Panc1 (cell line): ENCODE measurements around the gene GSDMA. TPM values are rescaled to one million over a fixed set of nuclear protein-coding genes. Genes with fewer than 3 reads are reported as not detected.
"Not testable (repeated sequence)": the region's sequence is repeated elsewhere in the genome, so short reads cannot be mapped to it uniquely, and the experiment has no call there.

Experiments used
- ATAC-seq: fragments of 200-7000 bp; cut with Tn5 transposase; 2 replicates; pipeline ENCODE4 v1.9.1; 2020; ENCODE audit warnings: mild to moderate bottlenecking, moderate library complexity
- BruUV-seq: library from RNA; stranded (reverse); fragments of 400-500 nt; replicated peaks from 2 replicates; lab custom pipeline; 2021; lab: Mats Ljungman, UMichigan
- CTCF ChIA-PET: fragments of 300-600 bp; sonication (Branson Sonifier 250); formaldehyde crosslinking; loops from one replicate; lab custom pipeline; 2022; ENCODE audit warnings: antibody characterized with exemption; lab: Charles Lee
- POLR2A ChIA-PET: fragments of 300-600 bp; sonication (Branson Sonifier 250); formaldehyde crosslinking; loops from one replicate; lab custom pipeline; 2022; ENCODE audit warnings: antibody characterized with exemption; lab: Charles Lee
- DNase-seq: peaks from one replicate; pipeline ENCODE4 v3.0.0-alpha.2; 2010; ENCODE audit warnings: low read depth, low spot score
- H3K27ac ChIP-seq: 2 replicates; pipeline ENCODE4 v1.5.1; 2011; ENCODE audit warnings: mild to moderate bottlenecking, low read length, inconsistent platforms
- H3K27me3 ChIP-seq: fragments of 200-500 bp; sonication (Bioruptor generic); 2 replicates; pipeline ENCODE4 v1.6.0; 2014; ENCODE audit warnings: low read length, inconsistent platforms; ENCODE audit not compliant: control insufficient read depth, insufficient read depth
- H3K36me3 ChIP-seq: fragments of 200-500 bp; sonication (Bioruptor generic); 2 replicates; pipeline ENCODE4 v1.5.1; 2014; ENCODE audit warnings: inconsistent platforms, mild to moderate bottlenecking, low read length, moderate library complexity; ENCODE audit not compliant: control insufficient read depth, insufficient read depth
- H3K4me1 ChIP-seq: 2 replicates; pipeline ENCODE4 v1.5.1; 2011; ENCODE audit warnings: inconsistent platforms, mild to moderate bottlenecking, low read length, moderate library complexity; ENCODE audit not compliant: control insufficient read depth, insufficient read depth
- H3K4me3 ChIP-seq, 2 experiments: 2 replicates each; pipeline ENCODE4 v1.5.1; 2011 to 2012; ENCODE audit warnings: low read depth in 2 of 2, low read length in 2 of 2, mild to moderate bottlenecking in 2 of 2, inconsistent platforms in 1 of 2, moderate library complexity in 1 of 2
- H3K9me3 ChIP-seq: fragments of 200-500 bp; sonication (Bioruptor generic); 2 replicates; pipeline ENCODE4 v1.5.1; 2014; ENCODE audit warnings: low read depth, mild to moderate bottlenecking, inconsistent platforms, low read length, moderate library complexity; ENCODE audit not compliant: control insufficient read depth, insufficient read depth
- POLR2AphosphoS5 ChIP-seq: IDR thresholded peaks from 2 replicates; pipeline ENCODE4 v1.6.1; 2012; ENCODE audit warnings: mild to moderate bottlenecking, low read depth, low read length, moderate library complexity
- SIN3A ChIP-seq: IDR thresholded peaks from 2 replicates; pipeline ENCODE4 v1.6.1; 2012; ENCODE audit warnings: low read depth, mild to moderate bottlenecking, low read length, moderate library complexity, borderline replicate concordance; ENCODE audit not compliant: insufficient read depth
- TCF7L2 ChIP-seq: IDR thresholded peaks from 2 replicates; pipeline ENCODE4 v1.6.1; 2011; ENCODE audit warnings: mild to moderate bottlenecking, low read depth, low read length, inconsistent platforms
- in situ Hi-C: cut with HindIII; loops from 2 replicates; pipeline ENCODE4 v1.10.0; 2016; ENCODE audit warnings: low sequenced_read_pairs, low pct_unique_long_range_greater_than_20kb
- intact Hi-C: fragments of 100-400 bp; cut with micrococcal nuclease; formaldehyde crosslinking; loops from one replicate; pipeline ENCODE4 v1.10.0; 2022; ENCODE audit not compliant: unreplicated experiment
- total RNA-seq: library from RNA; stranded (reverse); gene quantifications from one replicate; pipeline ENCODE4 v1.2.1, GENCODE V29; 2021; ENCODE audit not compliant: unreplicated experiment
- TF ChIP-seq, protein P1 (sequence below), 2 experiments: IDR thresholded peaks; 2 replicates each; pipeline ENCODE4 v1.6.1; 2011 to 2012; ENCODE audit warnings: low read depth in 2 of 2, control low read depth in 1 of 2, low read length in 1 of 2, mild to moderate bottlenecking in 1 of 2, moderate library complexity in 1 of 2; ENCODE audit not compliant: insufficient read depth in 1 of 2
- TF ChIP-seq, protein P2 (sequence below): fragments of 450-650 bp; IDR thresholded peaks from 2 replicates; pipeline ENCODE4 v1.5.1; 2017; ENCODE audit warnings: mild to moderate bottlenecking

The GSDMA gene
- total RNA-seq, 1 experiment from 2014 or later: not detected

DNA sequence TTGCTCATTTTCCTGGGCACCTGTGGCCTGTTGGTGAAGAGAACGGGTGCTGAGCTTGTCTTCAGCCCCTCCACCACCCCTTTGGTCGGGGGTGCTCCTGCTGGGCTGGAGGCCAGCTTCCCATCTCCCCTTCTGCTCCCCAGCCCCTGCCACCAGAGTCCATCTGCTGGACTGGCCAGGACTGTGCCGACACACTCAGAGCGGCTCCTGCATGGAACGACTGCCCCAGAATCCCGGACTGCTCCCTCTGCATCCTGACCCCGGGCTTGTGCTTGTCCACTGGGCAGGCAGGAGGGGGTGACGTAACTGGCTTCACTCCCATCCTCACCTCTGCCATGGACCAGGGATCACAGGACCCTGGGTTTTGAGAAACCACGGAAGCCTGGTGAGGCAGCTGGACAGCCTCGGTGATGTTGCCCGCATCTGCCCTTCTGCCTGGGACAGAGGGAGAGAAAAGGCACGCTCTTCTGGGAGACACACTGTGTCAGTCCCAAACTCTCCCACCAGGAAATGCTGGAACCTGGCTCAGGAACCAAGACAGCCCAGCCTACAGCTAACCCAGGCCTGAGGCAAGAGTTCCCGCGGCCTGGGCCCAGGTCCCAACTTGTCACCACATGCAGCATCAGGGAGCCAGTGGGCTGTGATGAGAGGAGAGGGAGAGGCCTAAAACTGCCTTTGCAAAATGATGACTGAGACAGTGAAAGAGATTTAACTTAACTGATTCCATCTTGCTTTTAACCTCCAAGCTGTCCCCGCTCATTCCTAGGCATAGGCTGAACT, 16.1 kb upstream of the GSDMA start:
- H3K4me1 ChIP-seq: no peaks in the 10 kb centered on the region
- no peaks in the 10 kb centered on the region for H3K36me3 ChIP-seq
- ATAC-seq: no peak
- ChIA-PET CTCF (no interaction called here), POLR2A (no interaction called here)
- no peak overlapping the region for H3K4me3 ChIP-seq
- H3K9me3 ChIP-seq: no peaks in the 10 kb centered on the region
- in situ Hi-C loops: no loop called here
- no peak overlapping the region for H3K27ac ChIP-seq
- no peaks in the 10 kb centered on the region for H3K27me3 ChIP-seq
- intact Hi-C loops: no loop called here
- DNase-seq: no peak
- no peak for TF ChIP-seq SIN3A
- TF ChIP-seq, protein P1, sequence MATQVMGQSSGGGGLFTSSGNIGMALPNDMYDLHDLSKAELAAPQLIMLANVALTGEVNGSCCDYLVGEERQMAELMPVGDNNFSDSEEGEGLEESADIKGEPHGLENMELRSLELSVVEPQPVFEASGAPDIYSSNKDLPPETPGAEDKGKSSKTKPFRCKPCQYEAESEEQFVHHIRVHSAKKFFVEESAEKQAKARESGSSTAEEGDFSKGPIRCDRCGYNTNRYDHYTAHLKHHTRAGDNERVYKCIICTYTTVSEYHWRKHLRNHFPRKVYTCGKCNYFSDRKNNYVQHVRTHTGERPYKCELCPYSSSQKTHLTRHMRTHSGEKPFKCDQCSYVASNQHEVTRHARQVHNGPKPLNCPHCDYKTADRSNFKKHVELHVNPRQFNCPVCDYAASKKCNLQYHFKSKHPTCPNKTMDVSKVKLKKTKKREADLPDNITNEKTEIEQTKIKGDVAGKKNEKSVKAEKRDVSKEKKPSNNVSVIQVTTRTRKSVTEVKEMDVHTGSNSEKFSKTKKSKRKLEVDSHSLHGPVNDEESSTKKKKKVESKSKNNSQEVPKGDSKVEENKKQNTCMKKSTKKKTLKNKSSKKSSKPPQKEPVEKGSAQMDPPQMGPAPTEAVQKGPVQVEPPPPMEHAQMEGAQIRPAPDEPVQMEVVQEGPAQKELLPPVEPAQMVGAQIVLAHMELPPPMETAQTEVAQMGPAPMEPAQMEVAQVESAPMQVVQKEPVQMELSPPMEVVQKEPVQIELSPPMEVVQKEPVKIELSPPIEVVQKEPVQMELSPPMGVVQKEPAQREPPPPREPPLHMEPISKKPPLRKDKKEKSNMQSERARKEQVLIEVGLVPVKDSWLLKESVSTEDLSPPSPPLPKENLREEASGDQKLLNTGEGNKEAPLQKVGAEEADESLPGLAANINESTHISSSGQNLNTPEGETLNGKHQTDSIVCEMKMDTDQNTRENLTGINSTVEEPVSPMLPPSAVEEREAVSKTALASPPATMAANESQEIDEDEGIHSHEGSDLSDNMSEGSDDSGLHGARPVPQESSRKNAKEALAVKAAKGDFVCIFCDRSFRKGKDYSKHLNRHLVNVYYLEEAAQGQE (IDR thresholded peaks at IDR 0.05; ENCODE audit: insufficient read depth in 1 of 2, low read depth in 2 of 2, low read length in 1 of 2): no peak
- no peak for TF ChIP-seq TCF7L2
- no peak for TF ChIP-seq POLR2AphosphoS5
- TF ChIP-seq, protein P2, sequence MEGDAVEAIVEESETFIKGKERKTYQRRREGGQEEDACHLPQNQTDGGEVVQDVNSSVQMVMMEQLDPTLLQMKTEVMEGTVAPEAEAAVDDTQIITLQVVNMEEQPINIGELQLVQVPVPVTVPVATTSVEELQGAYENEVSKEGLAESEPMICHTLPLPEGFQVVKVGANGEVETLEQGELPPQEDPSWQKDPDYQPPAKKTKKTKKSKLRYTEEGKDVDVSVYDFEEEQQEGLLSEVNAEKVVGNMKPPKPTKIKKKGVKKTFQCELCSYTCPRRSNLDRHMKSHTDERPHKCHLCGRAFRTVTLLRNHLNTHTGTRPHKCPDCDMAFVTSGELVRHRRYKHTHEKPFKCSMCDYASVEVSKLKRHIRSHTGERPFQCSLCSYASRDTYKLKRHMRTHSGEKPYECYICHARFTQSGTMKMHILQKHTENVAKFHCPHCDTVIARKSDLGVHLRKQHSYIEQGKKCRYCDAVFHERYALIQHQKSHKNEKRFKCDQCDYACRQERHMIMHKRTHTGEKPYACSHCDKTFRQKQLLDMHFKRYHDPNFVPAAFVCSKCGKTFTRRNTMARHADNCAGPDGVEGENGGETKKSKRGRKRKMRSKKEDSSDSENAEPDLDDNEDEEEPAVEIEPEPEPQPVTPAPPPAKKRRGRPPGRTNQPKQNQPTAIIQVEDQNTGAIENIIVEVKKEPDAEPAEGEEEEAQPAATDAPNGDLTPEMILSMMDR: no peak
- no TSS peak for BruUV-seq

DNA sequence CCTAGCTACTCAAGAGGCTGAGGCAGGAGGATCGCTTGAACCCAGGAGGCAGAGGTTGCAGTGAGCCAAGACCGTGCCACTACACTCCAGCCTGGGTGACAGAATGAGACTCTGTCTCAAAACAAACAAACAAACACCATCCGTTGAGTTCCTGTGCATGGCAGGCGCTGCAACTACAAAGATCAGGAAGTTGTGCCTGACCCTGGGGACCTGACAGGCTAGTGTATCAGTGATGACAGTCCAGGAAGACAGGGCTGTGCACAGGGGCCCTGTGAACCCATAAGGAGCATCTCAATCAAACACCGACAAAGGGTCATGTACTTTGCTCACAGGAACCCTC, 14.3 kb upstream of the GSDMA start:
- H3K27ac ChIP-seq, ATAC-seq, BruUV-seq, in situ Hi-C loops, DNase-seq, H3K4me3 ChIP-seq, H3K27me3 ChIP-seq, H3K36me3 ChIP-seq, POLR2A ChIA-PET, H3K9me3 ChIP-seq, intact Hi-C loops, CTCF ChIA-PET, H3K4me1 ChIP-seq: not testable (repeated sequence)

DNA sequence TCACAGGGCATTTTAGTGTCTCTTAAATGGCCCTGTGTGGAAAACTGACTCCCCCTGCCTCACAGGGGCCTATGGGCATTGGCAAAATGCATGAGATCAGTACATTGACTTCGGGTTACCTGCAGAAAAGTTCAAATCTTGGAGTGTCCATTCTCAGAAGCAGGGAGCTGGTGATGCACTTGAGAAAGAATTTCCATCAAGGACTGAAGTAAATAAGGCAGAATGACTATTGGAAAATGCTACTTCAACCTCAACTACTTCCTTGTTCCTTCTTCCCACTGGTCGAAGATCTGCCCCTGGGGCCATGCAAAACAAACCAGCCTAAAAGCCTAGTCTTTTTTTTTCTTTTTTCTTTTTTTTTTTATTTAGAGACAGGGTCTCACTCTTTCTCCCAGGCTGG, 13.8 kb upstream of the GSDMA start:
- Histone ChIP-seq H3K4me3 (no peak overlapping the region), H3K9me3 (no peaks in the 10 kb centered on the region), H3K36me3 (no peaks in the 10 kb centered on the region), H3K4me1 (no peaks in the 10 kb centered on the region; the same call in 1 of the 2 replicates), H3K27ac (no peak overlapping the region), H3K27me3 (no peaks in the 10 kb centered on the region)
- intact Hi-C loops: no loop called here
- in situ Hi-C loops: no loop called here
- ATAC-seq (no peak), DNase-seq (no peak)
- ChIA-PET CTCF (no interaction called here), POLR2A (no interaction called here)
- no TSS peak for BruUV-seq
- TF ChIP-seq POLR2AphosphoS5 (no peak), TCF7L2 (no peak), SIN3A (no peak)
- TF ChIP-seq, protein P2: no peak
- TF ChIP-seq, protein P1 (IDR thresholded peaks at IDR 0.05; ENCODE audit: insufficient read depth in 1 of 2, low read depth in 2 of 2, low read length in 1 of 2): no peak
